OCI-LY3 (cell line): ENCODE data around the gene PEX11B.

Experiments used
- H2AFZ ChIP-seq: fragments of 200-600, 300-600 bp; shearing (Covaris generic); 2 replicates; pipeline ENCODE4 v1.6.0; 2014; ENCODE audit warnings: antibody characterized with exemption, low read depth, low read length
- H3K27ac ChIP-seq: fragments of 200-600, 300-600 bp; sonication (generic); 2 replicates; pipeline ENCODE4 v1.5.1; 2014; ENCODE audit warnings: mild to moderate bottlenecking, low read length, moderate library complexity, mixed read lengths
- H3K27me3 ChIP-seq: fragments of 200-600, 300-600 bp; sonication (generic); 2 replicates; pipeline ENCODE4 v1.6.1; 2014; ENCODE audit warnings: low read depth, low read length, mixed read lengths
- H3K36me3 ChIP-seq: fragments of 200-600, 300-600 bp; sonication (generic); replicated peaks from 2 replicates; pipeline ENCODE3; 2014; ENCODE audit warnings: low read depth, low read length, mixed read lengths
- H3K4me1 ChIP-seq: fragments of 300-600, 200-600 bp; sonication (generic); 2 replicates; pipeline ENCODE4 v1.6.1; 2014; ENCODE audit warnings: low read length, mixed read lengths
- H3K4me2 ChIP-seq: fragments of 200-600, 300-600 bp; sonication (generic); 2 replicates; pipeline ENCODE4 v1.6.1; 2014; ENCODE audit warnings: low read length, mixed read lengths
- H3K4me3 ChIP-seq: fragments of 300-600, 200-600 bp; sonication (generic); 2 replicates; pipeline ENCODE4 v1.5.1; 2014; ENCODE audit warnings: antibody characterized with exemption, mild to moderate bottlenecking, low read length, moderate library complexity
- H3K79me2 ChIP-seq: fragments of 300-600, 200-600 bp; shearing (Covaris generic); 2 replicates; pipeline ENCODE4 v1.6.1; 2014; ENCODE audit warnings: mild to moderate bottlenecking, low read length, mixed read lengths
- H3K9ac ChIP-seq: fragments of 300-600, 200-600 bp; shearing (Covaris generic); 2 replicates; pipeline ENCODE4 v1.6.0; 2014; ENCODE audit warnings: mild to moderate bottlenecking, low read length, moderate library complexity
- H3K9me3 ChIP-seq: fragments of 200-600, 300-600 bp; shearing (Covaris generic); 2 replicates; pipeline ENCODE4 v1.6.1; 2014; ENCODE audit warnings: low read length, mixed read lengths; ENCODE audit not compliant: insufficient read depth
- H4K20me1 ChIP-seq: fragments of 200-600, 300-600 bp; sonication (generic); 2 replicates; pipeline ENCODE4 v1.6.1; 2016; ENCODE audit warnings: low read length, mixed read lengths; ENCODE audit not compliant: insufficient read depth
- EZH2phosphoT487 ChIP-seq: fragments of 200-600 bp; shearing (Covaris generic); IDR thresholded peaks from 2 replicates; pipeline ENCODE4 v1.6.1; 2018; ENCODE audit warnings: antibody characterized with exemption, mixed run types, low read depth
- TF ChIP-seq, protein P1 (sequence below): fragments of 200-600, 300-600 bp; sonication (generic); IDR thresholded peaks from 2 replicates; pipeline ENCODE4 v1.5.1; 2014; ENCODE audit warnings: antibody characterized with exemption, low read length, low read depth

The PEX11B gene

DNA sequence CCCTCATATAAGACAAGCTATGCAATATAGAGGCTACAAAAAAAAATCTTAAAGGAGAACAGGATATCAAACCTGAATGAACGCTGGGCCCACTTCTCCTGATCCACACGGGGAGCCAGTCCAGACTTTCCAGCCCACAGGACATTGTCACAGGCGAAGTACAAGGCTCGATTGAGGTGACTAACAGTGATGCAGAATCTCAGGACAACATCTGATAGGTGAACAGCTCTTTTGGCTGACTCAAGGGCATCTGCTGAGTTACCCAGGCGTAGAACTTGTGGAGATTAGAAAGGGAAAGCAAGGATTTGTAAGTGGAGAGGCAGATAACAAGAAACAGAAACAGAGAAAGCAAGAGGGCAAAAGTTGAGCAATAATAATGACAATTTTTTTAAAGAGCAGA lies 1.8 kb downstream of the PEX11B start:
- H3K9me3 ChIP-seq: no peaks in the 10 kb centered on the region
- H3K9ac ChIP-seq: no peak overlapping the region
- no peaks in the 10 kb centered on the region for H3K27me3 ChIP-seq
- H3K79me2 ChIP-seq: peaks cover 10% of the 10 kb centered on the region
- H3K4me1 ChIP-seq: peaks cover 32% of the 10 kb centered on the region
- TF ChIP-seq EZH2phosphoT487: no peak
- TF ChIP-seq, protein P1, sequence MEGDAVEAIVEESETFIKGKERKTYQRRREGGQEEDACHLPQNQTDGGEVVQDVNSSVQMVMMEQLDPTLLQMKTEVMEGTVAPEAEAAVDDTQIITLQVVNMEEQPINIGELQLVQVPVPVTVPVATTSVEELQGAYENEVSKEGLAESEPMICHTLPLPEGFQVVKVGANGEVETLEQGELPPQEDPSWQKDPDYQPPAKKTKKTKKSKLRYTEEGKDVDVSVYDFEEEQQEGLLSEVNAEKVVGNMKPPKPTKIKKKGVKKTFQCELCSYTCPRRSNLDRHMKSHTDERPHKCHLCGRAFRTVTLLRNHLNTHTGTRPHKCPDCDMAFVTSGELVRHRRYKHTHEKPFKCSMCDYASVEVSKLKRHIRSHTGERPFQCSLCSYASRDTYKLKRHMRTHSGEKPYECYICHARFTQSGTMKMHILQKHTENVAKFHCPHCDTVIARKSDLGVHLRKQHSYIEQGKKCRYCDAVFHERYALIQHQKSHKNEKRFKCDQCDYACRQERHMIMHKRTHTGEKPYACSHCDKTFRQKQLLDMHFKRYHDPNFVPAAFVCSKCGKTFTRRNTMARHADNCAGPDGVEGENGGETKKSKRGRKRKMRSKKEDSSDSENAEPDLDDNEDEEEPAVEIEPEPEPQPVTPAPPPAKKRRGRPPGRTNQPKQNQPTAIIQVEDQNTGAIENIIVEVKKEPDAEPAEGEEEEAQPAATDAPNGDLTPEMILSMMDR: no peak
- H3K27ac ChIP-seq: no peak overlapping the region
- no peak overlapping the region for H3K4me2 ChIP-seq
- H3K36me3 ChIP-seq: peaks cover 40% of the 10 kb centered on the region
- H4K20me1 ChIP-seq: no peaks in the 10 kb centered on the region
- H3K4me3 ChIP-seq: no peak overlapping the region
- no peak overlapping the region for H2AFZ ChIP-seq

DNA sequence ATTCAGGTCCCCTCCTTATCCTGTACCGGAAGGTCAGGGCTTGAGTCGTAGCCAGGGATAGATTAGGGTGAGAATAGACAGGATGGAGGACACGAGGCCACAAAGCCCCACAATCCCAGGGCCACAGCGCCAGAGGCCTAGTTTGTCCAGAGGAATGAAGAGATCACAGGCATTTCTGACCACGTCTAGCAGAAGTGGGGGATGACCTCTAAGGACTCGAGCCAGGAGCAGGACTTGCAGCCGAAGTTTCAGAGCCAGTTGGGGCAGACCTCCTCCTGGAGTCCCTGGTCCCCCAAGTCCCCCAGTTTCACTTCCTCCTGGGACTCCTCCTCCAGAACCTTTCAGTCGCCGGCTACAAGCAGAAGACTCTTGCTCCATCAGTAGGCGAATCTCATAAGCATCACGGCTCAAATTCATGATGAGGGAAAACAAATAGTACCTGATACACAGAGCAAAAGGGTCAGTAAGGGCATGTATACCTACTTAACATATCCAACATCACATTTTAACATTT lies 6.3 kb downstream of the PEX11B start:
- Histone ChIP-seq H3K4me1 (peaks cover 17% of the 10 kb centered on the region), H3K9me3 (no peaks in the 10 kb centered on the region), H2AFZ (no peak overlapping the region), H3K79me2 (no peaks in the 10 kb centered on the region), H3K27ac (no peak overlapping the region), H3K9ac (no peak overlapping the region), H3K4me3 (no peak overlapping the region), H3K36me3 (peaks cover 43% of the 10 kb centered on the region), H4K20me1 (no peaks in the 10 kb centered on the region), H3K27me3 (no peaks in the 10 kb centered on the region), H3K4me2 (no peak overlapping the region)
- no peak for TF ChIP-seq EZH2phosphoT487
- TF ChIP-seq, protein P1: no peak

DNA sequence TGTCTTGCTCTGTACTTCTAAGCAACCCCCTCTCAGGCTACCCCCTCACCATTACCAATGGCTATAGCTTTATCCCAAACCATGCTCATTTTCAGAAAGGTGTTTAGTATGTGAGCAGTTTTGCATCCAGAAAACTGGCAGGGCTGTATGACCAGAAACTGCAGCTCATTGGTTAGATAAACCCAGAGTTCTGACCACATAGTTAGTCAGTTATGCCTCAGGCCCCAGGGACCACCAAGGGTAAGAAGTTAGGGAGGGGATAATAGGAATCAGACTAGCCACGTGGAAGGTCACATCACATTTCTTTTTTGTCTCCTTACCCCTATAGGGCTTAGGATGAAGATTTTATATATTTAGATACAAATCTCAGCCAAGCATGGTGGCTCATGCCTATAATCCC lies 9.9 kb downstream of the PEX11B start:
- no peak overlapping the region for H3K4me2 ChIP-seq
- H3K27ac ChIP-seq: no peak overlapping the region
- no peak overlapping the region for H2AFZ ChIP-seq
- H4K20me1 ChIP-seq: no peaks in the 10 kb centered on the region
- peaks cover 22% of the 10 kb centered on the region for H3K36me3 ChIP-seq
- H3K4me1 ChIP-seq: peaks cover 17% of the 10 kb centered on the region
- H3K9ac ChIP-seq: no peak overlapping the region
- no peak for TF ChIP-seq EZH2phosphoT487
- TF ChIP-seq, protein P1: no peak
- no peaks in the 10 kb centered on the region for H3K79me2 ChIP-seq
- H3K27me3 ChIP-seq: no peaks in the 10 kb centered on the region
- no peaks in the 10 kb centered on the region for H3K9me3 ChIP-seq
- no peak overlapping the region for H3K4me3 ChIP-seq

DNA sequence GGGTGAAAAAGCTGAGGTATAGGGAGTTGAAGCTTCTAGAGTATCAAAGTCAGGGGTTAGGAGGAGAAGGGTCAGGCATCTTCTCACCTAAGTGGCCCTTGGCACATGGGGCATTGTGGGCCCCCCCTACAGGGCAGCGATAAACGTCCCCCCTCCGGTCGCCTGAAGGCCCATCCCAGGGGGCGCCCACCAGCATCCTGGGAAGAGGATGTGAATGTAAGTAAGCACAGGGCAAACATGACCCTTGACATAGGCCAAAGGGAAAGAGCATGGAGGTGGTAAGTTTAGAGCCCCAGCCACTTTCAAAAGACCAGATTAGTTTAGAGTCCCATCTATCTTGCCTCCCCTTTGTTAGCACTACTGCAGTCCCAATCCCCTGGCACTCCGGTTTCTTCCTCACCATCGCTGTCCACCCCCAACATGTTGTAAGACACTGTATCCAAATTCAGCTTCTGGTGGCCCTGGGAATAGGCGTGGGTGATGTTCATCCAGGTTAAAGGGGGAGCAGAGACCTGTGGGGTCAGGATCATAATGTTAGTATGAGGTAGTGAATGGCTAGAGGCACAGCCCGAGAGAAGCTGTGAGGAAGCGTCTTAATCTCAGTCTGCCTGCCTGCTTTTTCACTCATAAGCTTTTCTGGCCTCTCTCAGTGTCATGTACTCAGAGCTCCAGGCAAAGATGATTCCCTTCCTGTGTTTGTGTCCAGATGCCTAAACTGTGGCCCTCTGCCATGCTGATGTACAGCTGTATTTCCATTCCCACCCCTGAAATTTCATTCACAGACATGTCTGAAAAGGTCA lies 11.4 kb downstream of the PEX11B start:
- TF ChIP-seq, protein P1: no peak
- no peak for TF ChIP-seq EZH2phosphoT487
- H3K9ac ChIP-seq: no peak overlapping the region
- H3K27ac ChIP-seq: no peak overlapping the region
- peaks cover 15% of the 10 kb centered on the region for H3K36me3 ChIP-seq
- no peaks in the 10 kb centered on the region for H3K27me3 ChIP-seq
- H3K9me3 ChIP-seq: no peaks in the 10 kb centered on the region
- no peak overlapping the region for H2AFZ ChIP-seq
- H3K79me2 ChIP-seq: no peaks in the 10 kb centered on the region
- no peaks in the 10 kb centered on the region for H4K20me1 ChIP-seq
- H3K4me1 ChIP-seq: peaks cover 2% of the 10 kb centered on the region
- H3K4me2 ChIP-seq: no peak overlapping the region
- H3K4me3 ChIP-seq: no peak overlapping the region
